Measurements from ENCODE around the gene VCAN. TPM values are rescaled to one million over a fixed set of nuclear protein-coding genes. Genes with fewer than 3 reads are reported as not detected.

VCAN gene
- polyA plus RNA-seq, 2 of the 4 experiments (the other 2 are of a cell fraction): 26.0 to 42.0 TPM

- no peaks in the 10 kb centered on the region for H3K9me3 ChIP-seq
- no peak overlapping the region for H3K4me3 ChIP-seq
- DNase-seq (ENCODE audit: low read depth in 1 of 2, low spot score in 1 of 2) (no peak), ATAC-seq (no peak), FAIRE-seq (no peak)
- ChIA-PET CTCF (no interaction called here), POLR2A (no interaction called here)
- peaks cover 25% of the 10 kb centered on the region for H3K4me1 ChIP-seq
- H3K4me2 ChIP-seq: 0 out of 3 replicates have a peak overlapping the region, but pooled peaks have one; percentile 10
- no peak overlapping the region for H3K27ac ChIP-seq
- WGBS (ENCODE audit: missing lambda C conversion rate): 60% methylated on average over 6 of the region's 7 CpGs
- no peak for TF ChIP-seq TFCP2L1 (CRISPR knock-in tag; IDR thresholded peaks at IDR 0.05)
- no peak for TF ChIP-seq BHLHE40 (IDR thresholded peaks at IDR 0.05; ENCODE audit: low read depth, low read length)
- TF ChIP-seq MYC (IDR thresholded peaks at IDR 0.05; ENCODE audit: borderline replicate concordance, low read length): no peak
- TF ChIP-seq MAZ (IDR thresholded peaks at IDR 0.05; ENCODE audit: borderline replicate concordance, low read depth, low read length): no peak
Measured at GRCh38 chr5:83493644-83494043, 22.1 kb downstream of the VCAN start.

GRCh38 chr5:83494087-83494620 is 22.6 kb downstream of the VCAN start:
- no peaks in the 10 kb centered on the region for H3K9me3 ChIP-seq

More at GRCh38 chr5:83494087-83494620, 22.6 kb downstream of the VCAN start:
- DNase-seq (ENCODE audit: low read depth in 1 of 2, low spot score in 1 of 2): no peak
- H3K4me2 ChIP-seq: 0 out of 3 replicates have a peak overlapping the region, but pooled peaks have one; percentile 10
- 0 out of 6 replicates have a peak overlapping the region, but pooled peaks of 1 of the 2 experiments have one; percentile 30 for H3K27ac ChIP-seq
- peaks cover 21% of the 10 kb centered on the region for H3K4me1 ChIP-seq
- WGBS (ENCODE audit: missing lambda C conversion rate): 43% methylated on average over 2 of the region's 2 CpGs
- CTCF ChIA-PET: no interaction called here
- no peak for FAIRE-seq
- H3K4me3 ChIP-seq: no peak overlapping the region
- POLR2A ChIA-PET: no interaction called here
- TF ChIP-seq POLR2AphosphoS2 (conservative IDR thresholded peaks at IDR 0.05; ENCODE audit: low read length): no peak
- no peak for TF ChIP-seq MYC (IDR thresholded peaks at IDR 0.05; ENCODE audit: borderline replicate concordance, low read length)
- no peak for TF ChIP-seq POLR2A (IDR thresholded peaks at IDR 0.05; ENCODE audit: low read length)
- TF ChIP-seq ESRRA (IDR thresholded peaks at IDR 0.05; ENCODE audit: borderline replicate concordance, low read length): no peak
- TF ChIP-seq JUNB (IDR thresholded peaks at IDR 0.05): no peak
- TF ChIP-seq MAFK (IDR thresholded peaks at IDR 0.05; ENCODE audit: partially characterized antibody): no peak
- TF ChIP-seq FOSL2 (IDR thresholded peaks at IDR 0.05): no peak
- no peak for TF ChIP-seq FOSL2 (CRISPR knock-in tag; IDR thresholded peaks at IDR 0.05)
- no peak for TF ChIP-seq RCOR1 (IDR thresholded peaks at IDR 0.05; ENCODE audit: low read depth, low read length)
- no peak for TF ChIP-seq HOXB13 (CRISPR knock-in tag; IDR thresholded peaks at IDR 0.05; ENCODE audit: low read depth)
- TF ChIP-seq MAZ (IDR thresholded peaks at IDR 0.05; ENCODE audit: borderline replicate concordance, low read depth, low read length): no peak
- TF ChIP-seq CEBPB (IDR thresholded peaks at IDR 0.05): no peak
- TF ChIP-seq CBX8 (IDR thresholded peaks at IDR 0.05): no peak
- TF ChIP-seq REST (IDR thresholded peaks at IDR 0.05): no peak
- TF ChIP-seq PBX3 (IDR thresholded peaks at IDR 0.05): no peak
- no peak for TF ChIP-seq EHF (CRISPR knock-in tag; IDR thresholded peaks at IDR 0.05)
- TF ChIP-seq HDAC2 (IDR thresholded peaks at IDR 0.05): no peak
- TF ChIP-seq BHLHE40 (IDR thresholded peaks at IDR 0.05; ENCODE audit: low read depth, low read length): no peak
- no peak for TF ChIP-seq CBX2 (IDR thresholded peaks at IDR 0.05; ENCODE audit: borderline replicate concordance, low read depth)
- no peak for ATAC-seq
